Liver (tissue), 9 donors: ENCODE measurements around the gene FAM43B. TPM values are rescaled to one million over a fixed set of nuclear protein-coding genes. Genes with fewer than 3 reads are reported as not detected.

ENCODE experiments used
- DNase-seq: peaks from one replicate; pipeline ENCODE4 v3.0.0-alpha.2; 2017; ENCODE audit warnings: low spot score
- H3K27ac ChIP-seq, 2 donors: one replicate each; pipeline ENCODE4 v1.7.0; 2013; ENCODE audit warnings: inconsistent platforms in 2 of 2, low read length in 2 of 2, control low read depth in 1 of 2, low read depth in 1 of 2, mild to moderate bottlenecking in 1 of 2
- H3K27me3 ChIP-seq, 4 donors: one replicate each; pipeline versions ENCODE4 v1.6.1 to v1.7.0; 2013; ENCODE audit warnings: low read length in 3 of 4, inconsistent platforms in 1 of 4, mild to moderate bottlenecking in 1 of 4, moderate library complexity in 1 of 4; ENCODE audit not compliant: control insufficient read depth in 4 of 4, insufficient read depth in 4 of 4
- H3K36me3 ChIP-seq, 4 donors: one replicate each; pipeline versions ENCODE4 v1.6.1 to v1.7.0; 2013; ENCODE audit warnings: low read length in 3 of 4, mild to moderate bottlenecking in 3 of 4, low read depth in 1 of 4, moderate library complexity in 1 of 4; ENCODE audit not compliant: control insufficient read depth in 4 of 4, insufficient read depth in 3 of 4
- H3K4me1 ChIP-seq, 4 donors: one replicate each; pipeline versions ENCODE4 v1.6.1 to v1.7.0; 2013; ENCODE audit warnings: low read length in 3 of 4, mild to moderate bottlenecking in 3 of 4, moderate library complexity in 1 of 4; ENCODE audit not compliant: control insufficient read depth in 4 of 4, insufficient read depth in 4 of 4
- H3K4me3 ChIP-seq, 3 donors: one replicate each; pipeline versions ENCODE4 v1.6.1 to v1.7.0; 2013; ENCODE audit warnings: low read length in 3 of 3, control low read depth in 1 of 3, low read depth in 1 of 3, mild to moderate bottlenecking in 1 of 3
- H3K9ac ChIP-seq, 2 donors: one replicate each; pipeline ENCODE4 v1.7.0; 2013; ENCODE audit warnings: low read length in 2 of 2, mild to moderate bottlenecking in 2 of 2, moderate library complexity in 2 of 2, control low read depth in 1 of 2, low read depth in 1 of 2
- H3K9me3 ChIP-seq, 4 donors: one replicate each; pipeline versions ENCODE4 v1.6.1 to v1.7.0; 2013; ENCODE audit warnings: low read length in 3 of 4; ENCODE audit not compliant: control insufficient read depth in 4 of 4
- EGR1 ChIP-seq, 2 donors: IDR thresholded peaks; 2 replicates each; pipeline ENCODE4 v1.6.1; 2016 to 2018; ENCODE audit warnings: antibody characterized with exemption in 2 of 2, low read depth in 2 of 2
- FOXA1 ChIP-seq: IDR thresholded peaks from 2 replicates; pipeline ENCODE4 v1.6.1; 2016; ENCODE audit warnings: antibody characterized with exemption
- FOXA2 ChIP-seq: IDR thresholded peaks from 2 replicates; pipeline ENCODE4 v1.6.1; 2016; ENCODE audit warnings: antibody characterized with exemption
- GABPA ChIP-seq, 2 donors: IDR thresholded peaks in 1 of 2; conservative IDR thresholded peaks in 1 of 2; 2 replicates each; pipeline ENCODE4 v1.6.1; 2016; ENCODE audit warnings: antibody characterized with exemption in 2 of 2, mild to moderate bottlenecking in 1 of 2, moderate library complexity in 1 of 2
- HNF4A ChIP-seq, 2 donors: conservative IDR thresholded peaks; 2 replicates each; pipeline ENCODE4 v1.6.1; 2016; ENCODE audit warnings: antibody characterized with exemption in 2 of 2, mild to moderate bottlenecking in 2 of 2
- HNF4G ChIP-seq: IDR thresholded peaks from 2 replicates; pipeline ENCODE4 v1.6.1; 2016; ENCODE audit warnings: antibody characterized with exemption
- JUND ChIP-seq, 2 donors: IDR thresholded peaks; 2 replicates each; pipeline ENCODE4 v1.6.1; 2016; ENCODE audit warnings: antibody characterized with exemption in 2 of 2
- NR2F2 ChIP-seq: IDR thresholded peaks from 2 replicates; pipeline ENCODE4 v1.6.1; 2016; ENCODE audit warnings: antibody characterized with exemption
- RAD21 ChIP-seq, 2 donors: IDR thresholded peaks; 2 replicates each; pipeline ENCODE4 v1.6.1; 2016; ENCODE audit warnings: antibody characterized with exemption in 2 of 2, mild to moderate bottlenecking in 2 of 2
- SP1 ChIP-seq: IDR thresholded peaks from 2 replicates; pipeline ENCODE4 v1.6.1; 2018; ENCODE audit warnings: antibody characterized with exemption, mild to moderate bottlenecking
- TAF1 ChIP-seq: conservative IDR thresholded peaks from 2 replicates; pipeline ENCODE4 v1.6.1; 2016; ENCODE audit warnings: antibody characterized with exemption, mild to moderate bottlenecking
- YY1 ChIP-seq: IDR thresholded peaks from 2 replicates; pipeline ENCODE4 v1.6.1; 2016; ENCODE audit warnings: antibody characterized with exemption, mild to moderate bottlenecking
- WGBS: extraction: QIAGEN DNeasy Blood & Tissue Kit; methylation state at CpG from one replicate; pipeline ENCODE4 v1.1.7; 2013; 5-methylcytosine and 5-hydroxymethylcytosine counted together
- polyA plus RNA-seq, 2 donors: library from polyadenylated mRNA; stranded (reverse) in 1 of 2; unstranded in 1 of 2; fragments of 200-250 nt in 1 of 2; fragments of >200 nt in 1 of 2; fragmentation: Nextera tagmentation in 1 of 2; extraction: Ambion mirVana in 1 of 2; gene quantifications; one replicate each; pipeline versions ENCODE4 v1.2.1 to v1.2.3, GENCODE V29; 2013 to 2015
- total RNA-seq, 2 donors: library from RNA; depleted of rRNA; stranded (reverse); fragments of >200 nt; gene quantifications; one replicate each; pipeline ENCODE4 v1.2.3, GENCODE V29; 2014
- TF ChIP-seq, protein P1 (sequence below): IDR thresholded peaks from 2 replicates; pipeline ENCODE4 v1.6.1; 2016; ENCODE audit warnings: antibody characterized with exemption, mild to moderate bottlenecking
- TF ChIP-seq, protein P2 (sequence below): fragments of 150-350 bp; IDR thresholded peaks from 2 replicates; pipeline ENCODE4 v1.5.1; 2017; ENCODE audit warnings: improper control_type of control experiment, low read depth, low read length; ENCODE audit not compliant: missing input control
- TF ChIP-seq, protein P3 (sequence below): IDR thresholded peaks from 2 replicates; pipeline ENCODE4 v1.6.1; 2016; ENCODE audit warnings: antibody characterized with exemption
- TF ChIP-seq, protein P4 (sequence below): IDR thresholded peaks from 2 replicates; pipeline ENCODE4 v1.6.1; 2016; ENCODE audit warnings: antibody characterized with exemption
- TF ChIP-seq, protein P5 (sequence below): IDR thresholded peaks from 2 replicates; pipeline ENCODE4 v1.6.1; 2016; ENCODE audit warnings: antibody characterized with exemption
- donor health status: healthy.
- donor health status: healthy.
- donor health status: healthy.
- donor health status: healthy.
- donor health status: healthy.

Gene FAM43B
- total and polyA plus RNA-seq, 4 donors = 0.06 to 0.09 (median 0.07) TPM

DNA sequence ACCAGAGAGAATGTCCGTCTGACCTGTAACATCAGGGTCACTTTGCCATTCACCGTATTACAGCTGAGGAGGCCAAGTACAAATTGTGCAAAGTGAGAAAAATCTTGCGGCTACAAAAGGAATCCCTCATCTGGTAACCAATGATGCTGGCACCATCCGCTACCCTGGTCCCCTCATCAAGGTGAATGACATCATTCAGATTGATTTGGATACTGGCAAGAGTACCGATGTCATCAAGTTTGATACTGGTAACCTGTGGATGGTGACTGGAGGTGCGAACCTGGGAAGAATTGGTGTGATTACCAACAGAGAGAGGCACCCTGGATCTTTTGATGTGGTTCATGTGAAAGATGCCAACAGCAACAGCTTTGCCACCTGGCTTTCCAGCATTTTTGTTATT, 26.1 kb upstream of the FAM43B start:
- Histone ChIP-seq H3K27me3 (peaks cover 0 to 3% (median under 1%) of the 10 kb centered on the region in 4 donors), H3K9ac (no peak overlapping the region), H3K4me3 (no peak overlapping the region), H3K9me3 (no peaks in the 10 kb centered on the region), H3K4me1 (peaks cover 0 to 3% (median 0%) of the 10 kb centered on the region in 4 donors), H3K36me3 (no peaks in the 10 kb centered on the region), H3K27ac (no peak overlapping the region)
- 82% methylated on average over 6 of the region's 6 CpGs for WGBS
- no peak for TF ChIP-seq TAF1
- TF ChIP-seq NR2F2 = no peak
- TF ChIP-seq, protein P1, sequence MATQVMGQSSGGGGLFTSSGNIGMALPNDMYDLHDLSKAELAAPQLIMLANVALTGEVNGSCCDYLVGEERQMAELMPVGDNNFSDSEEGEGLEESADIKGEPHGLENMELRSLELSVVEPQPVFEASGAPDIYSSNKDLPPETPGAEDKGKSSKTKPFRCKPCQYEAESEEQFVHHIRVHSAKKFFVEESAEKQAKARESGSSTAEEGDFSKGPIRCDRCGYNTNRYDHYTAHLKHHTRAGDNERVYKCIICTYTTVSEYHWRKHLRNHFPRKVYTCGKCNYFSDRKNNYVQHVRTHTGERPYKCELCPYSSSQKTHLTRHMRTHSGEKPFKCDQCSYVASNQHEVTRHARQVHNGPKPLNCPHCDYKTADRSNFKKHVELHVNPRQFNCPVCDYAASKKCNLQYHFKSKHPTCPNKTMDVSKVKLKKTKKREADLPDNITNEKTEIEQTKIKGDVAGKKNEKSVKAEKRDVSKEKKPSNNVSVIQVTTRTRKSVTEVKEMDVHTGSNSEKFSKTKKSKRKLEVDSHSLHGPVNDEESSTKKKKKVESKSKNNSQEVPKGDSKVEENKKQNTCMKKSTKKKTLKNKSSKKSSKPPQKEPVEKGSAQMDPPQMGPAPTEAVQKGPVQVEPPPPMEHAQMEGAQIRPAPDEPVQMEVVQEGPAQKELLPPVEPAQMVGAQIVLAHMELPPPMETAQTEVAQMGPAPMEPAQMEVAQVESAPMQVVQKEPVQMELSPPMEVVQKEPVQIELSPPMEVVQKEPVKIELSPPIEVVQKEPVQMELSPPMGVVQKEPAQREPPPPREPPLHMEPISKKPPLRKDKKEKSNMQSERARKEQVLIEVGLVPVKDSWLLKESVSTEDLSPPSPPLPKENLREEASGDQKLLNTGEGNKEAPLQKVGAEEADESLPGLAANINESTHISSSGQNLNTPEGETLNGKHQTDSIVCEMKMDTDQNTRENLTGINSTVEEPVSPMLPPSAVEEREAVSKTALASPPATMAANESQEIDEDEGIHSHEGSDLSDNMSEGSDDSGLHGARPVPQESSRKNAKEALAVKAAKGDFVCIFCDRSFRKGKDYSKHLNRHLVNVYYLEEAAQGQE = no peak
- no peak for TF ChIP-seq JUND (IDR thresholded peaks at IDR 0.05)
- TF ChIP-seq, protein P2, sequence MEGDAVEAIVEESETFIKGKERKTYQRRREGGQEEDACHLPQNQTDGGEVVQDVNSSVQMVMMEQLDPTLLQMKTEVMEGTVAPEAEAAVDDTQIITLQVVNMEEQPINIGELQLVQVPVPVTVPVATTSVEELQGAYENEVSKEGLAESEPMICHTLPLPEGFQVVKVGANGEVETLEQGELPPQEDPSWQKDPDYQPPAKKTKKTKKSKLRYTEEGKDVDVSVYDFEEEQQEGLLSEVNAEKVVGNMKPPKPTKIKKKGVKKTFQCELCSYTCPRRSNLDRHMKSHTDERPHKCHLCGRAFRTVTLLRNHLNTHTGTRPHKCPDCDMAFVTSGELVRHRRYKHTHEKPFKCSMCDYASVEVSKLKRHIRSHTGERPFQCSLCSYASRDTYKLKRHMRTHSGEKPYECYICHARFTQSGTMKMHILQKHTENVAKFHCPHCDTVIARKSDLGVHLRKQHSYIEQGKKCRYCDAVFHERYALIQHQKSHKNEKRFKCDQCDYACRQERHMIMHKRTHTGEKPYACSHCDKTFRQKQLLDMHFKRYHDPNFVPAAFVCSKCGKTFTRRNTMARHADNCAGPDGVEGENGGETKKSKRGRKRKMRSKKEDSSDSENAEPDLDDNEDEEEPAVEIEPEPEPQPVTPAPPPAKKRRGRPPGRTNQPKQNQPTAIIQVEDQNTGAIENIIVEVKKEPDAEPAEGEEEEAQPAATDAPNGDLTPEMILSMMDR = no peak
- TF ChIP-seq HNF4A (conservative IDR thresholded peaks at IDR 0.05) = no peak
- TF ChIP-seq, protein P3, sequence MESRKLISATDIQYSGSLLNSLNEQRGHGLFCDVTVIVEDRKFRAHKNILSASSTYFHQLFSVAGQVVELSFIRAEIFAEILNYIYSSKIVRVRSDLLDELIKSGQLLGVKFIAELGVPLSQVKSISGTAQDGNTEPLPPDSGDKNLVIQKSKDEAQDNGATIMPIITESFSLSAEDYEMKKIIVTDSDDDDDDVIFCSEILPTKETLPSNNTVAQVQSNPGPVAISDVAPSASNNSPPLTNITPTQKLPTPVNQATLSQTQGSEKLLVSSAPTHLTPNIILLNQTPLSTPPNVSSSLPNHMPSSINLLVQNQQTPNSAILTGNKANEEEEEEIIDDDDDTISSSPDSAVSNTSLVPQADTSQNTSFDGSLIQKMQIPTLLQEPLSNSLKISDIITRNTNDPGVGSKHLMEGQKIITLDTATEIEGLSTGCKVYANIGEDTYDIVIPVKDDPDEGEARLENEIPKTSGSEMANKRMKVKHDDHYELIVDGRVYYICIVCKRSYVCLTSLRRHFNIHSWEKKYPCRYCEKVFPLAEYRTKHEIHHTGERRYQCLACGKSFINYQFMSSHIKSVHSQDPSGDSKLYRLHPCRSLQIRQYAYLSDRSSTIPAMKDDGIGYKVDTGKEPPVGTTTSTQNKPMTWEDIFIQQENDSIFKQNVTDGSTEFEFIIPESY = no peak
- no peak for TF ChIP-seq YY1
- TF ChIP-seq, protein P4, sequence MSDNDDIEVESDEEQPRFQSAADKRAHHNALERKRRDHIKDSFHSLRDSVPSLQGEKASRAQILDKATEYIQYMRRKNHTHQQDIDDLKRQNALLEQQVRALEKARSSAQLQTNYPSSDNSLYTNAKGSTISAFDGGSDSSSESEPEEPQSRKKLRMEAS = no peak
- TF ChIP-seq GABPA (IDR thresholded peaks at IDR 0.05 in 1 of 2, conservative IDR thresholded peaks at IDR 0.05 in 1 of 2) = no peak
- no peak for TF ChIP-seq RAD21 (IDR thresholded peaks at IDR 0.05)
- TF ChIP-seq, protein P5, sequence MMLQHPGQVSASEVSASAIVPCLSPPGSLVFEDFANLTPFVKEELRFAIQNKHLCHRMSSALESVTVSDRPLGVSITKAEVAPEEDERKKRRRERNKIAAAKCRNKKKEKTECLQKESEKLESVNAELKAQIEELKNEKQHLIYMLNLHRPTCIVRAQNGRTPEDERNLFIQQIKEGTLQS = no peak
- TF ChIP-seq SP1 = no peak
- TF ChIP-seq FOXA1 = no peak
- no peak for TF ChIP-seq EGR1 (IDR thresholded peaks at IDR 0.05; ENCODE audit: low read depth in 2 of 2)
- no peak for TF ChIP-seq FOXA2
- no peak for TF ChIP-seq HNF4G
- DNase-seq = no peak

DNA sequence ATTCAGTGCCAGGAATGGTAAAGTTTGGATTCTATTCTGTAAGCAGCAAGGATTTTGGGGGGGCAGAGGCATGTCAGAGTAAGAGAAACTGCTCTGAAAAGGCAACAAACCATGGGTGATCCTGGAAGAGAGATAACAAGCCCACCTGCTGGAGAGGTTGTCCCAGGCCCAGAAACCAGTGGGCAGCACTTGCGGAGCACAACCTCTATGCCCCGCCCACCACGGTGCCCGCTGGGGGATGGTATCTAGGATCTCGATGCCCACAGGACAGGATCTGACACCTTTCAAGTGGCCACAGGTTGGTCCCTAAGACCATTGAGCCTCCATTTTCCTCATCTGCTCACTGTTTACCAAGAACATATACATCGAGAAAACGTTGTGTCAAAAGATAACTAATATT, 24.2 kb upstream of the FAM43B start:
- DNase-seq = no peak
- Histone ChIP-seq H3K4me1 (no peaks in the 10 kb centered on the region), H3K9me3 (no peaks in the 10 kb centered on the region), H3K36me3 (no peaks in the 10 kb centered on the region), H3K9ac (no peak overlapping the region), H3K27me3 (peaks cover 0 to 3% (median 2%) of the 10 kb centered on the region in 4 donors), H3K4me3 (no peak overlapping the region), H3K27ac (no peak overlapping the region)
- TF ChIP-seq YY1 = no peak
- WGBS = 52% methylated on average over 7 of the region's 7 CpGs
